ENCODE measurements around the gene CEP250.
A peak's percentile ranks its signal among the peaks of the same experiment; 100 is the strongest.
"Not testable (repeated sequence)": the region's sequence is repeated elsewhere in the genome, so short reads cannot be mapped to it uniquely, and the experiment has no call there.

The CEP250 gene, protein sequence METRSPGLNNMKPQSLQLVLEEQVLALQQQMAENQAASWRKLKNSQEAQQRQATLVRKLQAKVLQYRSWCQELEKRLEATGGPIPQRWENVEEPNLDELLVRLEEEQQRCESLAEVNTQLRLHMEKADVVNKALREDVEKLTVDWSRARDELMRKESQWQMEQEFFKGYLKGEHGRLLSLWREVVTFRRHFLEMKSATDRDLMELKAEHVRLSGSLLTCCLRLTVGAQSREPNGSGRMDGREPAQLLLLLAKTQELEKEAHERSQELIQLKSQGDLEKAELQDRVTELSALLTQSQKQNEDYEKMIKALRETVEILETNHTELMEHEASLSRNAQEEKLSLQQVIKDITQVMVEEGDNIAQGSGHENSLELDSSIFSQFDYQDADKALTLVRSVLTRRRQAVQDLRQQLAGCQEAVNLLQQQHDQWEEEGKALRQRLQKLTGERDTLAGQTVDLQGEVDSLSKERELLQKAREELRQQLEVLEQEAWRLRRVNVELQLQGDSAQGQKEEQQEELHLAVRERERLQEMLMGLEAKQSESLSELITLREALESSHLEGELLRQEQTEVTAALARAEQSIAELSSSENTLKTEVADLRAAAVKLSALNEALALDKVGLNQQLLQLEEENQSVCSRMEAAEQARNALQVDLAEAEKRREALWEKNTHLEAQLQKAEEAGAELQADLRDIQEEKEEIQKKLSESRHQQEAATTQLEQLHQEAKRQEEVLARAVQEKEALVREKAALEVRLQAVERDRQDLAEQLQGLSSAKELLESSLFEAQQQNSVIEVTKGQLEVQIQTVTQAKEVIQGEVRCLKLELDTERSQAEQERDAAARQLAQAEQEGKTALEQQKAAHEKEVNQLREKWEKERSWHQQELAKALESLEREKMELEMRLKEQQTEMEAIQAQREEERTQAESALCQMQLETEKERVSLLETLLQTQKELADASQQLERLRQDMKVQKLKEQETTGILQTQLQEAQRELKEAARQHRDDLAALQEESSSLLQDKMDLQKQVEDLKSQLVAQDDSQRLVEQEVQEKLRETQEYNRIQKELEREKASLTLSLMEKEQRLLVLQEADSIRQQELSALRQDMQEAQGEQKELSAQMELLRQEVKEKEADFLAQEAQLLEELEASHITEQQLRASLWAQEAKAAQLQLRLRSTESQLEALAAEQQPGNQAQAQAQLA (N-terminal part only)

DNA sequence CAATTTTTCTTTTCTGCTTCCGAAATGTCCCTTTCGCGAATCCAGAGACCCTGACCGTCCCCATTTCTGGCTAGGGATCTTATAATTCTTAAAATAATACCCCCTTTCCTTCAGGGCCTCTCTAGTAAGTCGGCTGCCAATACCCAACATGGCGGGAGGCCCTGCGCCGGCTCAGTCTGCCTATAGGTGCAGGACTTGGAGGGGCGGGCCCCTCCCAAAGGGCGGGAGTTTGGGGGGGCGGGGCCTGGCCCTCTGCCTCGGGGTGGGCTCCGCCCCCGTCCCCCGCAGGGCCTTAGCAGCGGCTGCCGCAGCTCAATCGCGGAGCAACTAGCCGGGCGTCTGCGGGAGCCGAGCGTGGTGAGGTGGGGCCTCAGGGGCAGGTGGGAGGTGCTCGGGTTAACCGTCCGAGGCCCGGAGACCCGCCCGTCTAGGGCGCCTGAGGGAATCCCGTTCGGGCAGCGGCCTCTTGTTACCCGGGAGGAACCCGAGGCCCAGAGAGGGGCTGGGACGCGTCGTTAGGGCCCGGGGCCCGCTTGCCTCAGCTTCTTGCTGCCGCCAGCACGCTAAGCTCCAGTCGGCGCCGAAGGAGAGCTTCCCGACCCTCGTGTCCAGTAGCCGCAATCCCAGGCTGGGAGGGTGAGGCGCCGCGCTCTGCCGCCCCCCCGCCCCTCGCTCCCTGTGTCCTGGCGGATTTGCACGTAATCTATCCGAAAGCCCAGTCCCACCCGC lies at the start of gene CEP250:
TSS of gene CEP250 (plus strand) at position 718 of the 729 bp plus-strand sequence. CDS start 6,770 bp downstream, outside the sequence.
- DNase-seq (ENCODE audit: low read depth in 2 of 2), result peak; percentile 86 to 90

DNA sequence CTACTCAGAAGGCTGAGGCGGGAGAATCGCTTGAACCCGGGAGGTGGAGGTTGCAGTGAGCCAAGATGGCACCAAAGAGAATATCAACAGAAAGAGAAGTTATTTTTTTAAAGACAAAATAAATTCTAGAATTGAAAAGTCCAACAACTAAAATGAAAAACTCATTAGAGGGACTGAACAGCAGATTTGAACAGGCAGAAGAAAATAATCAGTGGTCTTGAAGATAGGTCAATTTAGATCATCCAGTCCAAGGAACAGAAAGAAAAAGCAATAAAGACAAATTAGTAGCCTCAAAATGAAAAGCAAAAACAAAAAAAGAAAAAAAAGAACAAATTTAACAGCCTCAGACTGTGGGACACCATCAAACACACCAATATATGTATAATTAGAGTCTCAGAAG lies 49.6 kb upstream of the CEP250 start:
- no peak for DNase-seq (ENCODE audit: low read depth in 2 of 2)

DNA sequence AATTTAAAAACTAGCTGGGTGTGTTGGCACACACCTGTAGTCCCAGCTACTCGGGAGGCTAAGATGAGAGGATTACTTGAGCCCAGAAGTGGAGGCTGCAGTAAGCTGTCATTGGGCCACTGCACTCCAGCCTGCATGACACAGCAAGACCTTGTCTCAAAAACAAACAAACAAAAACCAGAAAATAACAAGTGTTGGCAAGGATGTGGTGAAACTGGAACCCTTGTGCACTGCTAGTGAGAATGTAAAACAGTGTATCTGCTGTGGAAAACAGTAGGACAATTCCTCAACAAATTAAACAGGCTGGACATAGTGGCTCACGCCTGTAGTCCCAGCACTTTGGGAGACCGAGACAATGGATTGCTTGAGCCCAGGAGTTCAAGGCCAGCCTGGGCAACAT lies 47.1 kb upstream of the CEP250 start:
- no peak for DNase-seq (ENCODE audit: low read depth in 2 of 2)

DNA sequence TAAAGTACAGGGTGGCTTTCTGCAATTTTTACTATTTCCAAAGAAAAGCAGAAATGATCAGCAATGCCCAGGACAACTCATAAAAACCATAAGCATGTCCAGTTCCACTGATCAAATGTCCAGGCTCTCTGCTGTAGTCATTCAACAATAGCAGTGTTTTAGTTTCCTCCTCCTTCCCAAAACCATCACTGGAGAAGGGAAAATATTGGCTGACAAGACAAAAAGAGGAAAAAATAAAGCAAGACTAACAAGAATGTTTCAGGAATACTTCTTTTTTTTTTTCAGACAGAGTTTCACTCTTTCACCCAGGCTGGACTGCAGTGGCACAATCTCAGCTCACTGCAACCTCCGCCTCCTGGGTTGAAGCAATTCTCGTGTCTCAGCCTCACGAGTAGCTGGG lies 45.9 kb upstream of the CEP250 start:
- no peak for DNase-seq (ENCODE audit: low read depth in 2 of 2)

DNA sequence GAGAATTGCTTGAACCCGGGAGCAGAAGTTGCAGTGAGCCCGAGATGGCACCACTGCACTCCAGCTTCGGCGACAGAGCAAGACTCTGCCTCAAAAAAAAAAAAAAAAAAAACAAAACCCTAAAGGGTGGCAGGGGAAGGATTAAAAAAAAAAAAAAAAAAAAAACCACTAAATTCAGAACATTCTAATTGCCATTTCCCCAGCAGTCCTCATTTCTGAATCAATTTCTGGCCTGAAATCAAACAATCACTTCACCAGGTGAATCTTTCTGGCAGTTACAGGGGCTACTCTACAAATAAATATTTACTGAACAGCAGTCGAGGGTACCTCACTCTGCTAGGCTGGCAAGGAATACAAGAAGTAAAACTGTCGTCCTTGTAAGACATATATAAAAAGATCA lies 44.8 kb upstream of the CEP250 start:
- no peak for DNase-seq (ENCODE audit: low read depth in 2 of 2)

DNA sequence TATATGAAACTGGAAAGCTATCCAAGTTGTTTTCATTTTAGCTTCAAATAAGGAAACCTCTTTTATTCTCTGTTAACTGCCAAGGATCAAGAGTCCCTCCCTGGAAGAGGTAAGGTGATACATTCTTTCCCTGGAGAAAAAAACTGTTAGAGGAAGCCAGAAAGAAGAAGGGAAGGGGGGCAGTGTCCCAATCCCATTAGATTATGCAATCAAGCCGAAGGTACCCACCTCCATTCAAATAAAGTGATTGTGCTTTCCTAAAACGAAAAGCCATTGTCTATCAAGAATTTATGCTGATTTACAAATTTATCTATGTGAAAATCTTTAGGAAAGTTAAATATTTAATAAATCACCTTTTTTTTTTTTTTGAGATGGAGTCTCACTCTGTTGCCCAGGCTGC lies 34.1 kb upstream of the CEP250 start:
- no peak for DNase-seq (ENCODE audit: low read depth in 2 of 2)

DNA sequence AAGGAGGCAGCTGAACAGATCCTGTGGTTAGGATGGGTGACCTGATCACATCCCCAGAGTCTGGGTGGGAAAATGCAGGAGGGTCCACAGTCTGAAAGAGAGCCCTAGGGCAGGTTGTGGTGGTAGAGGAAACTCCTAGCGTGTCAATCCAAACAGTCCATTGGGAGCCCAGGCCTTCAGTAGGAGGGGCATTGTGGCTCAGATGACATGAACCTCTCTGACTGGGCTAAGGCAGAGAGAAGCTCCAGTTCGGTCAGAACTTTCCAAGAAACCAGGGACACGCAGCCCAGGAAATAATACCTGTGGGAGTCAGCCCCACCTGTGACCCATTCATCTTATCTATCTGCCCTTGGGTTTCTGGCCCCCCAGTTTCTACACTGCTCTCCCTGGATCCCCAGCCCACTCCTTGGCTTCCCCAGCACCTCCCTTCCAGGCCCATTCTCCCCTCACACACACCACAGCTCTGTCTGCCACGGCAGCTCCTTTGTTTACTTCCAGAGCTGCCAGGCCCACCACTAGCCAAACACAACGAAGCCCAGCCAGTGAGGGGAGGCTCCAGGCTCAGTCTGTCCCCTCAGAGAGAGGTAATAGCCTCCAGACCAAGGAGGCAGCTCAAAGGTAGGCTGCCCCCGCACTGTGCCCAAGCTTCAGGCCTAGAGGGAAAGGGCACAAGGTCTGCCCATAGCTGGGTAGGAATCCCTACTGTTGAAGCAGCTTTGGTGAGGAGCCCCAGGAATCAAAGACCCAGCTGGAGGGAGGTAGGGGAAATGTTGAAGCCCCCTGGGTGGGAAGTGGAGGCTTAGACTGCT lies 23.6 kb upstream of the CEP250 start:
- no peak for DNase-seq (ENCODE audit: low read depth in 2 of 2)

DNA sequence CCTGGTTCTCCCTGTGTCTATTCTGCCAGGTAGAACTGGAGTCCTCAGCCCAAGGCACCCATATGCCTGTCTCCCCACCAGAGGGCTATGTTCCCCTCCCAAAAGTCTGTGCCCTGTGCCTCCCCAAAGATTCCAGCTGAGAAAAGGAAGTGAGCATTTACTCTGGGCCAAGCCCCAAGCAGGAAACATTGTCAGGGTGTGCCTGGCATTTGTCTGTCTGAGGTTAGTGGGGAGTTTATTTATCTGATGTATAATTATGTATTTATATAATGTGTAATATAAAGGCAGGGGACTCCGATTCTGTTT lies 23.0 kb upstream of the CEP250 start:
- DNase-seq (ENCODE audit: low read depth in 2 of 2), result no peak

DNA sequence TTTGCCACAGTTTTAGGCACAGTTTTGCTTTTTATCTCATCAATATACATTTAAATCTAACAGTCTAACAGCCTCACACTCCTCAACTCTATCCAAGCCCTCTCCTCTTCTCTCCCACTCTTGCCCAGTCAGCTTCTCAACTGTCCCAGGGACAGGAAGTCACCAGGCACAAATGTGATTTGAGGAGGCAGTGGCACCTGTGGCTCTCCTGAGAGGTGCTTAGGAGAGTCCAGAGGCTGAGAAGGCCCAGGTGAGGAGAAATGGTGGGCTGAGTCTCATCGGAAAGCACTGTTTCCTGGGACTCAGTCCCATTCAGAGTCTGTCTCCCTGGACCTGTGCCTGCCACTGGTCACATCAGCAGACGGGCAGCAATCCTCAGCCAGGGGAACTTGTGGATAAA lies 22.1 kb upstream of the CEP250 start:
- DNase-seq (ENCODE audit: low read depth in 2 of 2), result no peak

DNA sequence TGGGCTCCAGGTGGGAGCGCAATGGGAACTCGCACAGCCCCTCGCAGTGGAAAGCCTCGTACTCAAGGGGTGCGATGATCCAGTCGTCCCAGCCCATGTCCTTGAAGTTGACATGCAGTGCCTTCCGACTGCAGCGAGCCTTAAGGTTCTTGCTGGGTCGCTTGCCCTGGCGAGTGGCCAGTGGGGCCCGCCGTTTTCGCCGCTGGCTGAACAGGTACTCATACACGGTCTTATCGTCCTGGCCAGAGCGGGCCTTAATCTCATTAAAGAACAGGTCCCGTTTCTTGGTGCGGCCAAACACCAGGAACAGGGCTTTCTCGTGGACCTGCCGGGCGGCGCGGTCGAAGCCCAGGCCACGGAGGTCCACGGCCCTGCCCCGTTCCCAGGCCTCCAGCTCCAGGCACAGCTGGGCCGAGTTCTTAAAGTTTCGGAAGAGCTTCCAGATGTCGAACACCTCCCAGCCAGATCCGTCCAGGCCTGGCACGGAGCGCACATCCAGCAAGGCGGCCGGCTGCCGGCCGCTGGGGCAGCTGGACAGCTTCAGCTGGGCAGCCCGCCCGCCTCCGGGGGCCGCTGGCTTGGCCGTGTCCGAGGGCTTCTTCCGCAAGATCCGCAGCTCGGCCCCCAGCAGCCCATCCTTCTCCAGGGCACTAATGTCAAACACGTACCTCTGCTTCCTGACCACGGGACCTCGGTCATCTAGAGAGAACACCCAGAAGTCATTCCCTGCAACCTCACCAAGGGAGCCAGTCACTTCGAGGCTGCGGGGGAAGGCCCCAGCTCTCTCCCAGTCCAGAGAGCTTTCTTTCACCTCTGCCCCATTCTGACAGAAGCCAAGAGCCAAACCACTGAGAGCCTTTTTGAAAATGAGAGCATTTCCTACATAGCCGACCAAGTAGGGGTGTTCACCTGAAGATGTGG lies 21.1 kb upstream of the CEP250 start:
- DNase-seq (ENCODE audit: low read depth in 2 of 2), result no peak

DNA sequence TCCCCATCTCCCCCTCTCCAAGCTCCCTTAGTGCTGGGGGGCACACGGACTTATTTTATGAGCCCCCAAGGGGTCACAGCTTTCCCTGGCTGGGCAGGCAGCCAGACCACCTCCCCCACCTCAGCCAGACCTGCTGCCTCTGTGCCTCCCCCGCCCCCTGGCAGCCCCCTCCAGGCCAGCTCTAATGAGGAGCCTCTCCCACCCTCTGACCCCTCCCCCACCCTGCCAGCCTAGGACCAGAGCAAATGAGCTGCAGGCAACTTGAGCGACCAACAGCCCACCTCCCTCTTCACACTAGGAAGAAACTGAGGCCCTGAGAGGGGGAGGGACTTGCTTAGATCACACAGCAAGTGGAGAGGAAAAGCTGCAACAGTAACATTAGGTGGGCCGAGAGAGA lies 19.2 kb upstream of the CEP250 start:
- no peak for DNase-seq (ENCODE audit: low read depth in 2 of 2)

DNA sequence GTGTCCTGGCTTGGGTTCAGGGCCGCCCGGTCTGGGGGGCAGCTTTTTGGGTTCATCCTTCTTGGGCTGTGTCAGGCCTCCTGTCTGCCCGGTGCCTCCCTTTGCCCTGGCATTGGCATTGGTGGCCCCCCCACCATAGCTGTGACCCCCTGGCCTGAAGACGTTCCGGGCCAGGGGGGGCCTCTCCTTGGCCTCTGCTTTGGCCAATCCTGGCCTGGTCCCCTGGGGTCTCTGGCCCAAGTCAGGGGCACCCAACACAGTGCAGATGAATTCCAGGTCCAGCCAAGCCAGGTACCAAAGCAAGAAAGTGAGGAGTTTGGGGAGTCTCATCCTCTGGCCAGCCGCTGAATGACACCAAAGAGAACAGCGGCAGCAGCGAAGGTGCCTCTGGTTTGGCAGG lies 17.8 kb upstream of the CEP250 start:
- no peak for DNase-seq (ENCODE audit: low read depth in 2 of 2)

DNA sequence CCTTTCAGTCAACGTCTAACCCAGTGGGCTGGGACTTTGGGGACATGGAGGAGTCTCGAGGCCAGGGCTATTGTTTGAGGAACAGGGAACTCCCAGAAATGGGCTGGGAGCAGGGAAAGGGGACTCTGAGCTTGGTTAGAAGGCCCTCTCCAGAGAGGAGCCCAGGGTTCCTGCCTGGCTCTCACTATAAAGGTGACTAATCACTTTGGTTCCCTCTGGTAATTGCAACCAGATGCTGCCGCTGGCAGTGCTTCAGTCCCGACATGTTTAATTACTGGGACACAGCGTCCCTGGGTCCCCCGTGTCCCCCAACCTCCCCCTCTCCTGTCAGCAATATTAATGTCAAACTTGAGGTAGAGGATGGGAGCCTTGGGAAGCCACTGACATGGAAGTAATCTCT lies 12.4 kb upstream of the CEP250 start:
- DNase-seq (ENCODE audit: low read depth in 2 of 2), result no peak

DNA sequence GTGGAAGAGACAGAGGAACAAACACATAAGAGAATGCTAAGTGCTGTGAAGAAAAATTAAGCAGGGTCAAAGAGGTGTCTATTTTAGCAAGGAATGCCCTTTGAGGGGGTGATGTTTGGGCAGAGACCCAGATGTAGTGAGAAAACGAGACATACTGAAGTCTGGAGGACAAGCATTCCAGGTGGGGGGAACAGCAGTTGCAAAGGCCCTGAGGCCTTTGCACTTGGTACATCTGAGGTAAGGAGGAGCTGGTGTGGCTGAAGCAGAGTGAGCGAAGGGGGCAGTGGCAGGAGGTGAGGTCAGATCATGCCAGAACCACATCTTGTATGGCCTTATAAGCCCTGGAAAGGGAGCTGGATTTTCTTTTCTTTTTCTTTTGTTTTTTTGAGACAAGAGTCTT lies 11.2 kb upstream of the CEP250 start:
- no peak for DNase-seq (ENCODE audit: low read depth in 2 of 2)

DNA sequence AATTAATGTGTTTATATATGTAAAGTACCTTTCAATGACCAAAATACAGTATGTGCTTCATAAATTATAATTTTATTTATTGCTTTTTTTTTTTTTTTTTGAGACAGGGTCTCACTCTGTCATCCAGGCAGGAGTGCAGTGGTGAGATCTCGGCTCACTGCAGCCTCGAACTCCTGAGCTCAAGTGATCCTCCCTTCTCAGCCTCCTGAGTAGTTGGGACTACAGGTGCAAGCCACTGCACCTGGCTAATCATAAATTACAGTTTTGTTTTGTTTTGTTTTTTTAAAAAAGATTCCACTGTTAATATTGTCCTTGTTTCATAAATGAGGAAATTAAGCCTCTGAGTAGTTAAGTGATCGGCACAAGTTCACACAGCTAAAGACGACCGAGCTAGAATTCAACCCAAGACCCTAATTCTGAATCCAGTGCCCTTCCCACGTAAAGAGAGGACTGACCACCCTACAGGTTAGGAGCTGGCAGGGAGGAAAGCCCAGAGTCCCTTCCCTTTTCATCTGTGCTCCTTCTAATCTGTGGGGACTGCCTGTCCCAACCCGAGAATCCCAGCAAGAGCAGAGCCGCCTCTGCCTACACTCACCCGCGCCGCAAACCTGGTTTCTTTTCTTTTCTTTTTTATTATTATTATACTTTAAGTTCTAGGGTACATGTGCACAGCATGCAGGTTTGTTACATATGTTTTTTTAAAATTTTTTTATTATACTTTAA lies 8.9 kb upstream of the CEP250 start:
- no peak for DNase-seq (ENCODE audit: low read depth in 2 of 2)

DNA sequence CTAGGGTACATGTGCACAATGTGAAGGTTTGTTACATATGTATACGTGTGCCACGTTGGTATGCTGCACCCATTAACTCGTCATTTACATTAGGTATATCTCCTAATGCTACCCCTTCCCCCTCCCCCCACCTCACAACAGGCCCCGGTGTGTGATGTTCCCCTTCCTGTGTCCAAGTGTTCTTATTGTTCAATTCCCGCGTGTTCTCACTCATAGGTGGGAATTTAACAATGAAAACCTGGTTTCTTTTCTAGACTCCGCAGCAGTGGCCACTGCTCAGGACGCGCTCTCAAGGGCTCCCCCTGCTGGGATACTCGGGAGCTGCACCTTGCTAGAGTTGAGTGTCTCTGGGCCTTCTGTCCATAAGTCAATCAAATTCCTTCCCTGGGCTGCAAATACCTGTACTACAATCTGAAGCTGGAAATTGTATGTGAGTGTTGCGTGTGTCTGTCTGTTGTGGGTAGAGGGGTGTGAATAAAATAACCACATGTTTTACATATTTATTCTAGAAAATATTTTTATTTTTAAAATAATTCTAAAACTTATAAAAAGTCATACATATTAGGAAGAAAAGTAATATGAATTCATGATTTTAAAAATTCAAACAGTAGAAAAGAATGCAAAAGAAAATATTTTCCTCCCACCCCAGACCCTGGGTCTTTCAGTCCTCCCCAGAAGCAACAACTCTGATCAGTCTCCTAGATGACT lies 8.2 kb upstream of the CEP250 start:
- DNase-seq (ENCODE audit: low read depth in 2 of 2), result peak; percentile 70 to 80

DNA sequence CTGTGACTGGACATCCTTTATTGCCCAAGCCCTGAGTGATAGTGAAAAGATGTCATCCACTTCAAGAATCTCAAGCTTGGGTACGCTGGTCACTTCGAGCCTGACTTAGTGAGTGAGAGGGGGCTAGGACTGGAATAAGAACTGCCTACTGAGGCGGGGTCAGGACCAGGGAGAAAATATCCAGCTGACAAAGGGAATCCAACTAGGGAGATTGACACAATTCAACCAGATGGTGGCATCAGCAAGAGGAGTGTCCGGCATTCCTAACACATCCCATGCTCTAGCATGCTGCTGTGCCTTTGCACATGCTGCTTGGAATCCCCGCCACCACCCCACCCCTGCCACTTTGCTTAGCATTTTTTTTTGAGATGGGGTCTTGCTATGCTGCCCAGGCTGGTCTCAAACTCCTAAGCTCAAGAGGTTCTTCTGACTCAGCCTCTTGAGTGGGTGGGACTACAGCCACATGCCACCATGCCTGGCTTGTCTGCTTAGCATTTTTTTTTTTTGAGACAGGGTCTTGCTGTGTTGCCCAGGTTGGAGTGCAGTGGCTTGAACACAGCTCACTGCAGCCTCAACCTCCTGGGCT lies 6.5 kb upstream of the CEP250 start:
- DNase-seq (ENCODE audit: low read depth in 2 of 2), result no peak

DNA sequence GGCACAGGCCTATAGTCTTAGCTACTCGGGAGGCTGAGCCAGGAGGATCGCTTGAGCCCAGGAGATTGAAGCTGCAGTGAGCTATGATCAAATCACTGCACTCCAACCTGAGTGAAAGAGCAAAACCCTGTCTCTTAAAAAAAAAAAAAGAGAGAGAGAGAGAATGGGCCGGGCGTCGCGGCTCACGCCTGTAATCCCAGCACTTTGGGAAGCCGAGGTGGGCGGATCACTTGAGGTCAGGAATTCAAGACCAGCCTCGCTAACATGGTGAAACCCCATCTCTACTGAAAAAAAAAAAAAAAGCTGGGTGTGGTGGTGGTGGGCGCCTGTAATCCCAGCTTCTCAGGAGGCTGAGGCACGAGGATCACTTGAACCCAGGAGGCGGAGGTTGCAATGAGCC lies 5.5 kb upstream of the CEP250 start:
- DNase-seq (ENCODE audit: low read depth in 2 of 2), result not testable (repeated sequence)

Data from activated CD8-positive, alpha-beta memory T cell treated with anti-CD3 and anti-CD28 coated beads for 4 hours (primary cell).